HTR-8/SVneo (cell line): ENCODE results near the gene DUSP16.
"Not testable (repeated sequence)": the region's sequence is repeated elsewhere in the genome, so short reads cannot be mapped to it uniquely, and the experiment has no call there.

Experiments used
- DNase-seq: peaks from one replicate; pipeline ENCODE4 v3.0.0; 2011; ENCODE audit warnings: low spot score, mixed read lengths; ENCODE audit not compliant: insufficient read length
- FAIRE-seq: peaks from 2 replicates; lab custom pipeline; 2011; peaks lifted over from hg19 to GRCh38; lab: Jason Lieb, UNC

The DUSP16 gene

GRCh38 chr12:12528361-12529270 is 34.0 kb downstream of the DUSP16 start:
- no peak for FAIRE-seq
- DNase-seq, result no peak

GRCh38 chr12:12527820-12528296 is 34.8 kb downstream of the DUSP16 start:
- DNase-seq (no peak), FAIRE-seq (no peak)

- DNase-seq, result no peak
- no peak for FAIRE-seq
Observed at GRCh38 chr12:12524128-12524527, 38.5 kb downstream of the DUSP16 start.

- FAIRE-seq (no peak), DNase-seq (no peak)
Observed at GRCh38 chr12:12523229-12523628, 39.4 kb downstream of the DUSP16 start.

GRCh38 chr12:12522657-12523056 is 40.0 kb downstream of the DUSP16 start:
- DNase-seq, FAIRE-seq: not testable (repeated sequence)

GRCh38 chr12:12521888-12522287 is 40.8 kb downstream of the DUSP16 start:
- no peak for FAIRE-seq
- DNase-seq, result no peak

GRCh38 chr12:12521044-12521485 is 41.6 kb downstream of the DUSP16 start:
- FAIRE-seq (no peak), DNase-seq (no peak)

- no peak for DNase-seq
- no peak for FAIRE-seq
Observed at GRCh38 chr12:12520273-12520672, 42.4 kb downstream of the DUSP16 start.

GRCh38 chr12:12519354-12519998 is 43.2 kb downstream of the DUSP16 start:
- DNase-seq (no peak), FAIRE-seq (no peak)

- DNase-seq, result no peak
- FAIRE-seq, result no peak
Observed at GRCh38 chr12:12518919-12519318, 43.7 kb downstream of the DUSP16 start.

- no peak for FAIRE-seq
- no peak for DNase-seq
Observed at GRCh38 chr12:12518464-12518845, 44.2 kb downstream of the DUSP16 start.

- DNase-seq (no peak), FAIRE-seq (no peak)
Observed at GRCh38 chr12:12513416-12514006, 49.2 kb downstream of the DUSP16 start.

- no peak for DNase-seq
- no peak for FAIRE-seq
Observed at GRCh38 chr12:12511895-12512711, 50.6 kb downstream of the DUSP16 start.

GRCh38 chr12:12511021-12511783 is 51.5 kb downstream of the DUSP16 start:
- FAIRE-seq, result no peak
- no peak for DNase-seq

GRCh38 chr12:12510551-12510950 is 52.1 kb downstream of the DUSP16 start:
- DNase-seq, result no peak
- FAIRE-seq, result no peak

GRCh38 chr12:12510141-12510540 is 52.5 kb downstream of the DUSP16 start:
- no peak for DNase-seq

GRCh38 chr12:12508612-12509011 is 54.1 kb downstream of the DUSP16 start:
- FAIRE-seq (no peak), DNase-seq (no peak)

More at GRCh38 chr12:12510141-12510540, 52.5 kb downstream of the DUSP16 start:
- FAIRE-seq, result no peak

- no peak for DNase-seq
- FAIRE-seq, result no peak
Observed at GRCh38 chr12:12507121-12507520, 55.5 kb downstream of the DUSP16 start.

GRCh38 chr12:12506496-12506890 is 56.2 kb downstream of the DUSP16 start:
- FAIRE-seq (no peak), DNase-seq (no peak)
